Osteoblast (primary cell): ENCODE measurements around the gene SDHB. TPM values are rescaled to one million over a fixed set of nuclear protein-coding genes. Genes with fewer than 3 reads are reported as not detected.
A peak's percentile ranks its signal among the peaks of the same experiment; 100 is the strongest.

Source experiments
- DNase-seq: peaks from one replicate; pipeline ENCODE4 v3.0.0; 2011; ENCODE audit warnings: low spot score, mixed read lengths; ENCODE audit not compliant: insufficient read length; ENCODE audit errors: missing footprints
- H2AFZ ChIP-seq: 2 replicates; pipeline ENCODE4 v1.6.0; 2011; ENCODE audit warnings: mild to moderate bottlenecking, low read length
- H3K27ac ChIP-seq: 2 replicates; pipeline ENCODE4 v1.5.1; 2011; ENCODE audit warnings: mild to moderate bottlenecking, low read depth, low read length, moderate library complexity
- H3K27me3 ChIP-seq: 2 replicates; pipeline ENCODE4 v1.6.0; 2012; ENCODE audit warnings: mild to moderate bottlenecking, control low read depth, inconsistent platforms, low read length, moderate library complexity; ENCODE audit not compliant: insufficient read depth
- H3K36me3 ChIP-seq: 2 replicates; pipeline ENCODE4 v1.5.1; 2011; ENCODE audit warnings: mild to moderate bottlenecking, low read length, control low read depth, moderate library complexity; ENCODE audit not compliant: insufficient read depth
- H3K4me1 ChIP-seq: 2 replicates; pipeline ENCODE4 v1.5.1; 2011; ENCODE audit warnings: mild to moderate bottlenecking, low read length, control low read depth, moderate library complexity; ENCODE audit not compliant: insufficient read depth
- H3K4me2 ChIP-seq: 2 replicates; pipeline ENCODE4 v1.6.0; 2011; ENCODE audit warnings: mild to moderate bottlenecking, low read length; ENCODE audit not compliant: insufficient read depth
- H3K4me3 ChIP-seq: fragments of 200-600 bp; sonication (generic); 3 replicates; pipeline ENCODE4 v1.5.1; 2012; ENCODE audit warnings: mild to moderate bottlenecking, low read length, inconsistent platforms; ENCODE audit not compliant: insufficient read depth
- H3K79me2 ChIP-seq: 2 replicates; pipeline ENCODE4 v1.6.0; 2012; ENCODE audit warnings: mild to moderate bottlenecking, low read length, control low read depth, inconsistent platforms; ENCODE audit not compliant: insufficient read depth
- H3K9me3 ChIP-seq: 2 replicates; pipeline ENCODE4 v1.5.1; 2011; ENCODE audit warnings: low read depth, low read length, control low read depth
- H4K20me1 ChIP-seq: 2 replicates; pipeline ENCODE4 v1.6.0; 2012; ENCODE audit warnings: mild to moderate bottlenecking, low read length, control low read depth; ENCODE audit not compliant: insufficient read depth
- CTCF ChIP-seq: IDR thresholded peaks from 2 replicates; pipeline ENCODE4 v1.5.1; 2011; ENCODE audit warnings: mild to moderate bottlenecking, low read depth, low read length, moderate library complexity; ENCODE audit errors: extremely low read depth
- total RNA-seq: library from RNA; depleted of rRNA; stranded (reverse); fragments of >200 nt; gene quantifications from 2 replicates; pipeline ENCODE4 v1.2.3, GENCODE V29; 2012

SDHB gene
- total RNA-seq, 1 donor: 87.6 TPM

GRCh38 chr1:17068789-17069188 is 15.0 kb upstream of the SDHB start:
- H3K27me3 ChIP-seq: no peaks in the 10 kb centered on the region
- no peaks in the 10 kb centered on the region for H3K36me3 ChIP-seq
- no peaks in the 10 kb centered on the region for H3K79me2 ChIP-seq
- no peak for TF ChIP-seq CTCF
- H4K20me1 ChIP-seq: no peaks in the 10 kb centered on the region
- DNase-seq: no peak
- H2AFZ ChIP-seq: no peak overlapping the region
- no peak overlapping the region for H3K27ac ChIP-seq
- H3K4me3 ChIP-seq: no peak overlapping the region
- H3K4me2 ChIP-seq: no peak overlapping the region
- H3K4me1 ChIP-seq: peaks cover 4% of the 10 kb centered on the region
- H3K9me3 ChIP-seq: no peaks in the 10 kb centered on the region

- Histone ChIP-seq H3K4me3 (no peak overlapping the region), H2AFZ (no peak overlapping the region), H3K27me3 (no peaks in the 10 kb centered on the region), H3K27ac (no peak overlapping the region), H4K20me1 (no peaks in the 10 kb centered on the region), H3K4me2 (no peak overlapping the region), H3K36me3 (no peaks in the 10 kb centered on the region), H3K4me1 (peaks cover 7% of the 10 kb centered on the region), H3K79me2 (no peaks in the 10 kb centered on the region), H3K9me3 (no peaks in the 10 kb centered on the region)
- no peak for TF ChIP-seq CTCF
- peak; percentile 58 for DNase-seq
Measured at GRCh38 chr1:17067465-17068240, 13.8 kb upstream of the SDHB start.

- Histone ChIP-seq H3K79me2 (no peaks in the 10 kb centered on the region), H3K4me1 (peaks cover 7% of the 10 kb centered on the region), H3K9me3 (no peaks in the 10 kb centered on the region), H3K27me3 (no peaks in the 10 kb centered on the region), H2AFZ (no peak overlapping the region), H3K4me2 (no peak overlapping the region), H3K27ac (no peak overlapping the region), H4K20me1 (no peaks in the 10 kb centered on the region), H3K36me3 (no peaks in the 10 kb centered on the region), H3K4me3 (no peak overlapping the region)
- no peak for DNase-seq
- TF ChIP-seq CTCF: no peak
Measured at GRCh38 chr1:17067069-17067426, 13.2 kb upstream of the SDHB start.

GRCh38 chr1:17066361-17067068 is 12.7 kb upstream of the SDHB start:
- H3K4me2 ChIP-seq: no peak overlapping the region
- H3K36me3 ChIP-seq: no peaks in the 10 kb centered on the region
- H3K27me3 ChIP-seq: no peaks in the 10 kb centered on the region
- H3K4me3 ChIP-seq: no peak overlapping the region
- H2AFZ ChIP-seq: no peak overlapping the region
- DNase-seq: no peak
- no peak overlapping the region for H3K27ac ChIP-seq
- H3K9me3 ChIP-seq: no peaks in the 10 kb centered on the region
- H4K20me1 ChIP-seq: no peaks in the 10 kb centered on the region
- peaks cover 7% of the 10 kb centered on the region for H3K4me1 ChIP-seq
- no peaks in the 10 kb centered on the region for H3K79me2 ChIP-seq
- no peak for TF ChIP-seq CTCF
